HG03342 (cell line): ENCODE results near the gene ZFP42.
"Not testable (repeated sequence)": the region's sequence is repeated elsewhere in the genome, so short reads cannot be mapped to it uniquely, and the experiment has no call there.

Experiments used
- ATAC-seq: cut with Tn5 transposase; IDR thresholded peaks from one replicate; pipeline ENCODE4 v1.9.1; 2021; ENCODE audit warnings: mild to moderate bottlenecking, moderate library complexity; ENCODE audit not compliant: unreplicated experiment

Gene ZFP42

GRCh38 chr4:187995322-187996207 lies at the start of gene ZFP42:
TSS of gene ZFP42 (plus strand) at chr4:187995771. CDS start at chr4:188002808, 7,037 bp downstream.
- ATAC-seq, result no peak

GRCh38 chr4:187961171-187961570 lies 34.4 kb upstream of the ZFP42 start:
- ATAC-seq, result no peak

- no peak for ATAC-seq
Observed at GRCh38 chr4:187961961-187962360, 33.6 kb upstream of the ZFP42 start.

- ATAC-seq, result no peak
Observed at GRCh38 chr4:187962926-187963325, 32.6 kb upstream of the ZFP42 start.

GRCh38 chr4:187965726-187966125 lies 29.8 kb upstream of the ZFP42 start:
- ATAC-seq, result no peak

GRCh38 chr4:187972135-187972534 lies 23.4 kb upstream of the ZFP42 start:
- ATAC-seq, result no peak

GRCh38 chr4:187983746-187984145 lies 11.8 kb upstream of the ZFP42 start:
- no peak for ATAC-seq

GRCh38 chr4:187992971-187993370 lies 2.6 kb upstream of the ZFP42 start:
- no peak for ATAC-seq

GRCh38 chr4:187993827-187994226 lies 1.7 kb upstream of the ZFP42 start:
- no peak for ATAC-seq

- ATAC-seq, result no peak
Observed at GRCh38 chr4:187996502-187997177, 1.1 kb downstream of the ZFP42 start.

- not testable (repeated sequence) for ATAC-seq
Observed at GRCh38 chr4:187997991-187998390, 2.4 kb downstream of the ZFP42 start.

GRCh38 chr4:187999406-187999932 lies 3.9 kb downstream of the ZFP42 start:
- ATAC-seq, result no peak

GRCh38 chr4:188002323-188002722 lies 6.8 kb downstream of the ZFP42 start:
- no peak for ATAC-seq

GRCh38 chr4:188002751-188003150 lies 7.2 kb downstream of the ZFP42 start:
- ATAC-seq, result no peak

GRCh38 chr4:188005561-188005960 lies 10.0 kb downstream of the ZFP42 start:
- ATAC-seq, result no peak

- no peak for ATAC-seq
Observed at GRCh38 chr4:188006285-188006848, 10.8 kb downstream of the ZFP42 start.

GRCh38 chr4:188008377-188008776 lies 12.8 kb downstream of the ZFP42 start:
- no peak for ATAC-seq

- ATAC-seq, result no peak
Observed at GRCh38 chr4:188012426-188012945, 16.9 kb downstream of the ZFP42 start.

GRCh38 chr4:188015025-188015940 lies 19.7 kb downstream of the ZFP42 start:
- no peak for ATAC-seq

- ATAC-seq, result no peak
Observed at GRCh38 chr4:188016754-188017153, 21.2 kb downstream of the ZFP42 start.
